LoVo (cell line): ENCODE data around the gene CALCB.
"Not testable (repeated sequence)": the region's sequence is repeated elsewhere in the genome, so short reads cannot be mapped to it uniquely, and the experiment has no call there.

Experiments
- DNase-seq: peaks from one replicate; pipeline ENCODE4 v3.0.0-alpha.2; 2016; ENCODE audit warnings: low spot score

CALCB gene, protein sequence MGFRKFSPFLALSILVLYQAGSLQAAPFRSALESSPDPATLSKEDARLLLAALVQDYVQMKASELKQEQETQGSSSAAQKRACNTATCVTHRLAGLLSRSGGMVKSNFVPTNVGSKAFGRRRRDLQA

DNA sequence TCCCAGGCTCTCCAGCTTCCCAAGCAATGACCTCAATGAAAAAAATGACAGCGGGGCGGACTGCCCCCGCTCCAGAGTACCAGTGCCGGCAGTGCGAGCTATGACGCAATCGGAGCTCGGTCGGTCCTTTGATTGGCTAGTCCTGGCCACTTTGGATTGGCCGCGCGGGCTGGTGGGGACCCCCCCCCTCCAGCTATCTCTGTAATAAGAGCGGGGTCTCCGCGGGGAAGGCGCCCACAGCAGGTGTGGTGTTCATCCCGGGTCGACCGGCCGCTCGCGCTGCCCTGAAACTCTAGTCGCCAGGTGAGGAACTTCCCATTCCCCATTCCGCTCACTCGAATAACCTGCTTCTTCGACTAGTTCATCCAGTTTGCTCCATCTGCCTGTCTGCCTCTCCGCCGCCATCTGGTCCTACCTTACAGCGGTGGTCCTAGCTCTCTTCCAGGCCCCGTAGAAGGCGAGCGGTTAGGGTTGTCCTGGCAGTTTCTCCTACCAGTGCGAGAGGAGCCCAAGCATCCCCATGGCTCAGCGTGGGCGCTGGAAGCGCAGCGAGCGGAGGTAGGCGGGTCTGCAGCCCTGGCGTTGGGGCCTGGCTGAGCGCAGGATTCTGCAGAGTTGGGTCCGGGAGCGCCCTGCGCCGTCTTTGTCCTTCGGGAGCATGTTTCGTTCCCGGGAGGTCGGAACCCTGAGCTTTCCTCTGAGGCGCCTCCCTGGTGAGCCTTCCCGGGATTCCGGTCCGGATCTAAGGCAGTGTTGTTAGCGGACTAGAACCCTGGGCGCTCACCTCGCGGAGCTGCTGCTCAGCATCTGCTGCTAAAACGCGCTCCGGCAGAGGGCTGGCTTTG lies at the start of gene CALCB:
Gene CALCB (plus strand): TSS at position 233 of the 845 bp plus-strand sequence. CDS start 1,126 bp downstream, outside the sequence.
- DNase-seq = no peak

DNA sequence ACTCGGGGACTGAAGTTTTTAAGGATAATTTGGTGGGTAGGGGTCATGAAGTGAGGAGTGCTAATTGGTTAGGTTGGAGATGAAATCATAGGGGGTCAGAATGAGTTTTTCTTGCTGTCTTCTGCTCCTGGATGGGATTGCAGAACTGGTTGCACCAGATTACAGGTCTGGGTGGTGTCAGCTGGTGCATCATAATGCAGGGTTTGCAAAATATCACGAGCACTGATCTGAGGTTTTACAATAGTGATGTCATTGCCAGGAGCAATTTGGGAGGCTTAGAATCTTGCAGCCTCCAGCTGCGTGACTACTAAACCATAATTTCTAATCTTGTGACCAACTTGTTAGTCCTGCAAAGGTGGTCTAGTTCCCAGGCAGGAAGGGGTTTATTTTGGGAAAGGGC lies 46.4 kb upstream of the CALCB start:
- no peak for DNase-seq

DNA sequence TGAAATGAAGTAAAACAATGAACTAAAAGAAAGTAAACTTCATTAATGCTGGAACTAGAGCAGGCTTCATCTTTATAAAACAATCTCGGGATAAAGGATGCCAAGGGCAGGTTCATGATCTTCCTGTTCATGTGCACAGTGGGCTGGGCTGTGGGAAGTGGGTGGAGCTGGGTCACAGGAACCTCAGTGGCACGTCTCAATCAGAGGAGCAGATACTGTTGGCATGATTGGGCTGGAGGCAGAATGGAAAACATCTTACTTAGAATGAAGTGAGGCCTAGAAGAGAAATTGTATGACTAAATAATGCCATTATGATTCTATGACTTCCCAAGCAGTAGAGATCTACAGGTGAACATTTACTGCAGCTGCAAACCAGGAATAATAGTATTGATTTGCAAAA lies 45.4 kb upstream of the CALCB start:
- DNase-seq = no peak

DNA sequence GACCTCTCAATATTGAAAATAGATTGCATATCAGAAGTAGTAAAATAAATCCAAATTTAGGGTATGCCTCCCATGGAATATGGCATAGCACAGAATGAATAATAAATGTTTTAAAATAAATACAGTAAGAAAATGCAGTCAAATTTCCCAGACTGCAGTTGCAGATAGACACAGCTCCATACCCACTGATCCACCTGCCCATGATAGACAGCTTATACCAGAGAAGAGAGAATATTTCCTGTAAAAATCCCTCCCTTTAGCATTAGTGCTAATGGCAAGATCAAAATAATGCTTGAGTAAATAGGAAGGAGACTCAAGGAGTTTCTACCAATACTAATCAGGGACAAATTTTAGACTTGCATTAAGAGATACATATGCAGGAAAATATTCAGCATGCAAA lies 45.0 kb upstream of the CALCB start:
- DNase-seq = no peak

DNA sequence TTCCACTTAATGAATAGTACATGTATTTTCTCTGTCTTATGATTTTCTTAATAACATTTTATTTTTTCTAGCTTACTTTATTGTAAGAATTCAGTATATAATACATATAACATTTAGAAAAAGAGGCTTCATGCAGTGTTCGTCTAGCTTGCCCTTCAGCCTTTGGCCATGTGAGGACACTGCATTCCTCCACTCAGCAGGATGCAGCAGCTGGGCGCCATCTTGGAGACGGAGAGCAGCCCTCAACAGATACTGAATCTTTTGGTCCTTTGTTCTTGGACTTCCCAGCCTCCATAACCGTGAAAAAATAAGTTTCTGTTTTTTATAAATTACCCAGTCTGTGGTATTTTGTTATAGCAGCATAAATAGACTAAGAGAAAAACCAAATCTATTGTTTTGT lies 41.4 kb upstream of the CALCB start:
- not testable (repeated sequence) for DNase-seq

DNA sequence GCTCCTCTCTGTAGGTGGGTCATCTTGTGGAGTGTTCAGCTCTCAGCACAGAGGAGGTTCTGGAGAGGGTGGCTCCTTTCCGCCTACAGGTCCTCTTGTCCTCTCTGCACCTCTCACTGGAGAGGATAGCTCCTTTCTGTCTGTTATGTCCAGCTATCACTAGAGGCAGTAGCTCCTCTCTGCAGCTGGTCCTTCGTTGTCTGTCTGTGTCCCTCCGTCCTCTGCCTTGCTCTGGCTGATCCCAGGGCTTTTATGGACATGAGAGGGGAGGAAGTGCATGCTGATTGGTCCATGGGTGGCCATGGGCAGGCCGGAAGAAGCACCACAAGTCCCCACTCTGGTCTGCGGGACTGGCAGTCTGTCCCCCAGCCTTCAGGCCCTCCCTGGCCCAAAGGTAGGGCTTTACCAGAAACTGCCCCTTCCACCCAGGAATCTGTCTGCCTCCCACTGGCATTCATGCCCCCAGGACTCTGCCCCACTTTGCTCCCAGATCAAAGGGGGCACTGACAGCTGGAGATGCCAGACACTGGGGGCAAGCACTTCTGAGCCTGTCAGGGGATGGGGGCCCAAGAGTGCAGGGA lies 38.6 kb upstream of the CALCB start:
- DNase-seq = no peak

DNA sequence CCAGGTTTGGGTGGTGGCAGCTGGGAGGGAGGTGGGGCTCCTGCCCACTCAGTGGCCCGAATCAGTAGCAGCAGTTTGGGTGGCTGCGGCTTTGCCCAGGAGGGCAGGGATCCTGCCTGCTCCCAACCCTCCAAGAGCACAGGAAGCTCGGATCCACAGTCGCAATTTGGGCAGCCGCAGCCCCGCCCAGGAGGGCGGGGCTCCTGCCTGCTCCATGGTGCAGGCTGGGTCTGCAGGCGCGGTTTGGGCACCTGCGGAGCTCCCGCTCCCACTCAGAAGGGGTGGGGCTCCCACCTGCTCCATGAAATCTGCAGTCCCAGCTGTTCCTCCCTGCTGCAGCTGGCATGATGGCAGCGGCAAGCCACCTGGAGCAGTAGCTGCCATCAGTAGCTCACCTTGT lies 38.1 kb upstream of the CALCB start:
- no peak for DNase-seq

DNA sequence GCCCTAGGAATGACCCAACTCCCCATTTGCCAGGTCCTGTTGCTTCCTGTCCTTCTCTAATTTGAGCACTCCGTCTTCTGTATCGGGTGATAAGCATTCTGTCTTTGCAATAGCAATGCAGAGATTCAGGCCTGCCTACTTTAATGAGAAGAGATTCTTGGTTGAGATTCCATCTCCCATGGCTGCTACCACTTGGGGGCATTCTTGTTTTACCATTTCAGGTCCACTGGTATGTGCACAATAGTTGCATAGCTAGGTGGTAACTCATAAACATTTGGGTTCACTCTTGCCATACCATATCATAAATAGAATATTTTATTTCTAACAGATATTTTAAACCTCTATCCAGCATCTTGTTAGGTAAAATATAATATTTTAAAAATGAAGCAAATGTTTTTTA lies 34.4 kb upstream of the CALCB start:
- peak; percentile 9 for DNase-seq

DNA sequence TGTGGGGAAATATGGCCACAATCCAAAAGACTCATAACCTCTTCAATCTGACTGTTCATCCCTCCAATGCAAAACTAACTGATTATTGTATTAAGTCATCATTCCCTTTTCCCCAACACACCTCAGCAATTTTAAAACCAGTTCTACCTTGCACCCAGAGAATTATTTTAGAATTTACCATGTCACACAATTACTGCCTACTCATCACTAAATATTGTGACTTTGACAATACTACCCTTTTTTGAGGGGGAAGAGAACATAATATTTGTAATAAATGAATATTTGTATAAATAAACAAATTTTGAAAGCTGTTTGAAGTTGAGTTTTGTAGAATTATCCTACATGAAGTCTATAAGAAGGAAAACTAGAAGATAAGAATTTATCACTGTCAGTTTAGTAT lies 28.2 kb upstream of the CALCB start:
- no peak for DNase-seq

DNA sequence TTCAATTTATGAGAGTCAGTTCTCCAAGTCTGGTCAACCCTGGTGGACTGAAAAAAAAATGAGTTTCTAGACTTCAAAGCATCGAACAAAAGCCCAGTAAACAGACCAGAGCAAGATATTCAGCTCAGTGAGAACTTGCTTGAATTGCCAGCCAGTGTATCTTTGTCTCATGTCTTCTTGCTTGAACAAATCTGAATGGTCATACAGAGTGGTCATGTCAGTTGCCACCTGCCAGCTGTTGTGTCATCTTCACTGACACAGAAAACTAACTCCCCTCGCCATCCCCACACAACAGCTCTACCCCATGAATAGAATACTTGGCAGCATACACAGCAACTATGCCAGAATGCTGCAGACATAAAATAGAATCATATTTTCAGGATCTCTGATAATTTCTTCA lies 27.5 kb upstream of the CALCB start:
- no peak for DNase-seq

DNA sequence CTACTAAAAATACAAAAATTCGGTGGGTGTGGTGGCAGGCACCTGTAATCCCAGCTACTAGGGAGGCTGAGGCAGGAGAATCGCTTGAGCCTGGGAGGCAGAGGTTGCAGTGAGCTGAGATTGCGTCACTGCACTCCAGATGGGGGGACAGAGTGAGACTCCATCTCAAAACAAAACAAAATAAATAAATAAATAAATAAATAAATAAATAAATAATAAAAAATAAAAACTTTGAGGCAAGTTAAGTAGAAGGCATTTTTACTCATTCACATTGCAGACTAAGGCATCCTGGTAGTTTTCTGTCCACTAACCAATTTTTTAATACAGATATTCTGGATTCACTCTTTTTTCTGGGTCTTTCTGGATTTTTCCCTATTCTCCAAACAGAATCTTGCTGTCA lies 26.7 kb upstream of the CALCB start:
- DNase-seq = not testable (repeated sequence)

DNA sequence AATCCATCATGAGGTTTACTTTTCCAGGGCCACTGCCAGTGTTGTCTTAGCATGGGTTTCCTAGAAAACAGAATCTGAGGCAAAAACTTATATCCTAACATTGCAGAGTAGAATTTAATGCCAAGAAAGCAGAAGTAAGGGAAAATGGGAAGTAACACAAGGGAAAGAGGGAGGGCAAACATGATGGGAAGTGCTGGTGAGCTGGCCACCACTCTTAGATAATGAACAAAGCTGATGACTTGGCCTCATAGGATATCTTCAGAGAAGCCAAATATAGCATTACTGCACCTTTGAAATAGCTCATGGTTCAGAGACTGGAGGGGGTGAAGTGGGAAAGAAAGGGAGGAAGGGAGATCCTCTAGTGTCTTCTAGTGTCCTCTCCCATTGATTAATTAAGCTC lies 24.8 kb upstream of the CALCB start:
- DNase-seq = no peak

DNA sequence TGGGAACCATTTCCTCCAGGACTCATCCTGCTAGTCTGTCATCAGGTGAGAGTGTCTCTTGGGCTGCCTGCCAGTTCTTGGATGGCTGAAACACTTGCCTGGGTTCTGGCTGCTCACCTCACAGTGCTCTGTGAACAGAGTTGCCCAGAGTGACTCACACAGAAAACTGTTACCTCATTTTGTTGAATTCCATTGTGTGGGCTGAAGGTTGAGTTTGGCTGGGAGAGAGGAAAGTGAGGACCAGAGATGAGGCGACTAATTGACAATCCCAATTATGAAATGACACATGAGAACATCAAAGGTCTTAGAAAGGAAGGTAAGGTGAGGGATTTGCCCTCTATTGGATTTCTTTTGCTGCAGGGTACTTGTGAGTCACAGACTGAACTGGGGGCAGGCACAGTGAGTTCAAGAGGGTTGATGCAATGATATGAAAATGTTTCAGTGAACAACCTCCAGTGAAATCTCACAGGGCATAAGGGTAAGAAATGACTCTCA lies 20.2 kb upstream of the CALCB start:
- peak; percentile 63 for DNase-seq

DNA sequence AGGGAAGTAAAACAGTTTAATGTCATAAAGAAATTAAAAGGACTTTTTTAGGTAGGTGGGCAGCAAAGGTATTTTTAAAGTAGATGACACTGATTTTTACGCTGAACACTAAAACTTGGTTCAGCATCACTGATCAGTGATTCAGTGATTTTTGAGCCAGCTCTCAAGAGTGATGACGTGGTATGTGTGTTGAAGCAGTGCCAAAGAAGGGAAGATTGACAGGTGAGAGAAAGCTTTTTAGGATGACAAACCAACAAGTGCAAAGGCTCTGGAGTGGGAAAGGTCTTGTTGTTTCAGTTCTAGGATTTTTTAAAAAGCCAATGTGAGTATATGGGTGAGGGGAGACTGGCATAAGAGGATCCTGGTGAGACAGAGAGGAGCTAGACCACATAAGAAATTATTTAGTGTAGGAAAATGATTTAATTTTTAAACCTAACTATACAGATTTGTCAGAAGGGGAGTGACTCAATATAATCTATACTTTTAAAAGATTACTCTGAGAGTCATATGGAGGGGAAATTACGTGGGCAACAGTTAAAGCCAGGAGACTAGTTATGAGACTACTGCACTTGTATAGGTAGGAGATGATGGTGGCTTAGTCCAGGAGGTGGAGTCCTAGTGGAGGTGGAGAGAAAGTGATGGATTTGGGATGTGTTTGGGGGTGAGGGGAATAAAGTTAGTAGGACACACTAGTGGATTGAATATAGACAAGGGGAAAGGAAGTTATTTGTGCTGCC lies 17.6 kb upstream of the CALCB start:
- peak; percentile 14 for DNase-seq

DNA sequence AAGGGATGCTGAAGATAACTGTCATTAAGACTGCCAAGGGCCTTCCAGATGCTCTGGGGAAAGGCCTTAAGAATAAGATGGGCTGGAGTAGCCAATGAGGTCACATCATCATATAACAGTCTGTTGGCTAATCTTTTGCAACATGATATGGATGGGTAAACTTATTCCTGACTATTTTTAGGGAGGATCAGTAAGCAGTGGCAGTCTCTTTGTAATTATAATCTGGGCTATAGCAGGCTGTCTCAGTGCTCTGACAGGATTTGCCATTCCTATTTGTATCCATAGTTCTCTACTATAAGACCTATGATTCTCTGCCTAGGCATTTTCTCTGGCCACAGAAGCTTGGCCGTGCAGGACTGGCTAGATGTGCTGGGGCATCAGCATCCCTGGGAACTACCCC lies 16.1 kb upstream of the CALCB start:
- DNase-seq = no peak

DNA sequence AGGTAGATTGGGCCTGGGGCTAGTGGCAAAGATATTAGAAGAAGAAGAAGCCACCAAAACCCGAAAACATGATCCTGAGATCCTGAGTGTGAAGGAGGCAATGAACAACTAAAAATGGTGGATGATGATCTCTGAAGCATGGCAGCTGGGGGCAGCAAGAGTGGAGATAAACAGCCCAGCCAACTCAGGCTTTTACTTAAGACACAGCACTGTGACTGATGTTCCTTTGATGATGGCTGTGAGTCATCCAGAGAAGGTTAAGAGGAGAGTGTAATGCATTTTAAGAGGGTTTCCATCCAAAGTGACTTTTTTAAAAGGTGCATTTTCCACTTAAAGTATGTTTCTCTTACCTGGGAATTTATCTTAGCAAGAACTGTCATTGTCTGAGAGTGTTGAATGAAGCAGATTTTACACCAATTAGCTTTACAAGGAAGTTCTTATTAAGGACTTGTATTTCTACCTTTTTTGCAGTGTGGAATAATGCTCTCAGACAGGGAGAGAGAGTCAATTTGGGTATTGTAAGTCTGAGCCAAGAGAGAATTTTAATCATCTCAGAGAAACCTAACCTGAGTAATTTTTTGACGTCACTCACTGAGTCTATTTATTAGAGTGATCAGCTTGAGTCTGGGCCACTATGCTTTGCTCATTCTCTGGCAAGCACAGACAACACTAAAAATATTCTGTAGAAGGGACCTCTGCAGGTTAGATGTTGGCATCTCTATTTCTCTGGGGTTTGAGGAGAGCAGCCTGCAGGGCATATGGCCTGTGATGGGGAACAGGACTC lies 14.1 kb upstream of the CALCB start:
- DNase-seq = peak; percentile 9

DNA sequence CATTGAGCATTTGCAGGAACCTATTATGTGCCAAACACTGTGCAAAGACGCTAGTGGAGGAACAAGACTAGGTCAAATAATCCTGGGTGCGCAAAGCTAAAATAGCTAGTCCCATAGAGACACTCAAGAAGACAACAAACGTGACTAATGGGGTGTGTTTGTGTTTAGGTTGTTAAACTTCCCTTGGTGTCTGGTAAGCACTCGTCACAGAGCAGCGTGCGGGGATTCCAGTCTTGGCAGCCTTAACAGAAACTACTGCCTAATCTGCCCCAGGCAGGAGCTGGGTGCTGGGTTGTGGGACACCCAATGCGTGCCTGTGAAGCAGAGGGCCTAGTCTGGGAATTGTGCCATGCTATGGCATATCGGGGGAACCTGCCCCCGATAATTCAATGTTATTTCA lies 10.8 kb upstream of the CALCB start:
- peak; percentile 32 for DNase-seq

DNA sequence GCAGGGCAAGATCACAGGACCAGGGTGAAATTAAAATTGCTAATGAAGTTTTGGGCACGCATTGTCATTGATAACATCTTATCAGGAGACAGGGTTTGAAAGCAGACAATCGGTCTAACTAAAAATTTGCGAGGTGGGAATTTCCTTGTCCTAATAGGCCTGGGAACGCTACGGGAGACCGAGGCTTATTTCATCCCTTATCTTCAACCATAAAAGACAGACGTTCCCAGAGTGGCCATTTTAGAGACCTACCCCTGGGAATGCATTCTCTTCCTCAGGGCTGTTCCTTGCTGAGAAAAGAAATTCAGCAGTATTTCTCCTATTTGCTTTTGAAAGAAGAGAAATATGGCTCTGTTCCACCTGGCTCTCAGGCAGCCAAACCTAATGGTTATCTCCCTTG lies 3.6 kb upstream of the CALCB start:
- not testable (repeated sequence) for DNase-seq

DNA sequence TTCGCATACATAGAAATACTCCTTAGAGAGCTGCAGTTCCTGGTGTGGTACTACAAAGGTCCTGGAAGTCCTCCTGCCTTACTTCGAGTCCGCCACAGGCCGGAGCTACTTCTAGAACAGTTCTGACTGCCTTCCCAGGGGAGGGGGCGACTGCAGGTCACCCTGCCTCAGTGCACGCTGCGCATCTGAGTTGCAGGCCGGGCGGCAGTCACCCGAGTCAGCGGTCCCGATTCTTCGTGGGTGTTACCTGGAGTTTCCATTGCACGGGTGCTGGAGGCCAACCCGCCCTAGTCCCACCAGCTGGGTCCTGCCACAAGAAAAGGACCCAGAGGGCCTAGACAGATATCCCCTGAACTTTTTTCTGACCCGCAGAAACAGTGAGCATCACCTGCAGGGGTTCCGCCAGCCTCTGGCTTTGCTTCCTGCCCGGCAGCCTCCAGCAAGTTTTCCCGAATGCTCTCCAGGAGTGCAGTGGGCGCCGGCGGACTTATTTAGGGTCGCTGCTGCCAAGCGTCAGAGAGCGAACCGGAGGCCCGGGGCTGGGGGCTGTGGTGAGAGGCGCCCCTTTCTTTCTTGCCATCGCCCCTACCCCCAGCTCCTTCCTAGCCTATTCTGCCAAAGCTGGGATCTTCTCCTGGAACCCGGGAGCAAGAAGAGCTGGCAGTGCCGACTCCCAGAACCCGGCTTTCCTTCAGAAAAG lies 1.7 kb upstream of the CALCB start:
- DNase-seq = no peak

DNA sequence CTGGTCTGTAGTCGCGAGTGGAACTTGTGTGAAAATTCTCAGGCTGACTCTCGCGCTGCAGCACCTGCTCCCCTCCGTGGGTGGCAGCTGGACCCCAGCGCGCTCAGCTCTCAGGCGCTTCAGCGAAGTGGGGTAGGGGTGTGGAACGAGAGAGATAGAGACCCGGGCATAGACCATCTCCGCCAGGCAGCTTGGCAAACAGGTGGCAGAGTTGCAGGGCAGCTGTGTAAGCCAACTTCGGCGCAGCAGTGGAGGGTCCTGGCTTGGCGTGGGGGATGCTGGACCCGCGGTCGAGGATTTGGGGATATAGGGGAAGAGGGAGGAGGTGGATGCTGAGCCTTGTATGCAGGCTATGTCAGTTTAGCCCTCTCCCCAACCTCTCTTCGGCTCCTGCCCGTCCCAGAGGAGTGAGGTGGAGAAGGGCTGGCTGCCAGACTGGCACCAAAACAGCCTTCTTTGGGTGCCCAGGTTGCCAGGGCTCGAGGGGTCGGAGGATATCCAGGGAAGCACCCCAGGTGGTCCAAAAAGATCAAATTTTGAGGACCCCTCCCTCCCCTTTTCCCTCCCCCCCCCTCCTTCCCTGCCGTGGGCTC lies 746 bp upstream of the CALCB start:
- no peak for DNase-seq
